Ishikawa (cell line): Measurements from ENCODE around the gene MAEA.

Source experiments
- CEBPB ChIP-seq: IDR thresholded peaks from 2 replicates; pipeline ENCODE4 v1.6.1; 2012
- CREB1 ChIP-seq: IDR thresholded peaks from 2 replicates; pipeline ENCODE4 v1.6.1; 2012; ENCODE audit warnings: low read depth
- EGR1 ChIP-seq: IDR thresholded peaks from 2 replicates; pipeline ENCODE4 v1.6.1; 2012
- EP300 ChIP-seq: IDR thresholded peaks from 2 replicates; pipeline ENCODE4 v1.6.1; 2012; ENCODE audit warnings: borderline replicate concordance
- FOXM1 ChIP-seq: IDR thresholded peaks from 2 replicates; pipeline ENCODE4 v1.6.1; 2012; ENCODE audit warnings: low read depth, borderline replicate concordance
- NFIC ChIP-seq: IDR thresholded peaks from 2 replicates; pipeline ENCODE4 v1.6.1; 2012
- RAD21 ChIP-seq: IDR thresholded peaks from 2 replicates; pipeline ENCODE4 v1.6.1; 2012; ENCODE audit warnings: low read depth
- TAF1 ChIP-seq: IDR thresholded peaks from 2 replicates; pipeline ENCODE4 v1.6.1; 2012; ENCODE audit warnings: low read depth, mild to moderate bottlenecking
- TCF12 ChIP-seq: IDR thresholded peaks from 2 replicates; pipeline ENCODE4 v1.6.1; 2012; ENCODE audit warnings: low read depth
- TEAD4 ChIP-seq: IDR thresholded peaks from 2 replicates; pipeline ENCODE4 v1.6.1; 2012
- YY1 ChIP-seq: IDR thresholded peaks from 2 replicates; pipeline ENCODE4 v1.6.1; 2012; ENCODE audit warnings: low read depth
- ZBTB7A ChIP-seq: IDR thresholded peaks from 2 replicates; pipeline ENCODE4 v1.6.1; 2012; ENCODE audit warnings: low read depth
- TF ChIP-seq, protein P1 (sequence below): IDR thresholded peaks from 2 replicates; pipeline ENCODE4 v1.6.1; 2012
- TF ChIP-seq, protein P2 (sequence below): IDR thresholded peaks from 2 replicates; pipeline ENCODE4 v1.6.1; 2012
- TF ChIP-seq, protein P3 (sequence below): IDR thresholded peaks from 2 replicates; pipeline ENCODE4 v1.6.1; 2012; ENCODE audit warnings: low read depth, mild to moderate bottlenecking

The MAEA gene

DNA sequence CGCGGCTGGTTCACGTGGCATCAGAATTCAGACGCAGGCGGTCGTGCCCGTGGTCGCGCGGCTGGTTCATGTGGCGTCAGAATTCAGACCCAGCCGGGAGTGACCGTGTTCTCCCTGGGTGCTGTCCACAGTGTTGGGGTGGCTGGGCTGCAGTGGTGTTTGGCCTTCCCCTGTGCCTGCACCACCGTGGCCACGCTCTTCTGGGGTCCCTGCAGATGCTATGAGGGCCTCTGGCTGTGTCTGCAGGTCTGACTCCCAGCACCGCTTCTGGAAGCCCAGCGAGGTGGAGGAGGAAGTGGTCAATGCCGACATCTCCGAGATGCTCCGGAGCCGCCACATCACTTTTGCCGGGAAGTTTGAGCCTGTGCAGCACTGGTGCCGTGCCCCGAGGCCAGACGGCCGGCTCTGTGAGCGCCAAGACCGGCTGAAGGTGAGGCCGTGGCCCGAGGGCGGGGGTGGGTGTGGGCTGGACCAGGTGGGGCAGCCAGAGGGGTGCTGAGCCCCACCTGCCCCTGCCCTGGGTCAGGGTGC lies 90.2 kb downstream of the MAEA start:
- no peak for TF ChIP-seq NFIC
- no peak for TF ChIP-seq CREB1
- TF ChIP-seq, protein P1, sequence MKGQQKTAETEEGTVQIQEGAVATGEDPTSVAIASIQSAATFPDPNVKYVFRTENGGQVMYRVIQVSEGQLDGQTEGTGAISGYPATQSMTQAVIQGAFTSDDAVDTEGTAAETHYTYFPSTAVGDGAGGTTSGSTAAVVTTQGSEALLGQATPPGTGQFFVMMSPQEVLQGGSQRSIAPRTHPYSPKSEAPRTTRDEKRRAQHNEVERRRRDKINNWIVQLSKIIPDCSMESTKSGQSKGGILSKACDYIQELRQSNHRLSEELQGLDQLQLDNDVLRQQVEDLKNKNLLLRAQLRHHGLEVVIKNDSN, result no peak
- no peak for TF ChIP-seq TCF12
- TF ChIP-seq FOXM1, result no peak
- TF ChIP-seq TAF1, result no peak
- no peak for TF ChIP-seq RAD21
- TF ChIP-seq ZBTB7A, result no peak
- TF ChIP-seq CEBPB, result no peak
- no peak for TF ChIP-seq TEAD4
- no peak for TF ChIP-seq EP300
- TF ChIP-seq YY1, result no peak
- no peak for TF ChIP-seq EGR1

DNA sequence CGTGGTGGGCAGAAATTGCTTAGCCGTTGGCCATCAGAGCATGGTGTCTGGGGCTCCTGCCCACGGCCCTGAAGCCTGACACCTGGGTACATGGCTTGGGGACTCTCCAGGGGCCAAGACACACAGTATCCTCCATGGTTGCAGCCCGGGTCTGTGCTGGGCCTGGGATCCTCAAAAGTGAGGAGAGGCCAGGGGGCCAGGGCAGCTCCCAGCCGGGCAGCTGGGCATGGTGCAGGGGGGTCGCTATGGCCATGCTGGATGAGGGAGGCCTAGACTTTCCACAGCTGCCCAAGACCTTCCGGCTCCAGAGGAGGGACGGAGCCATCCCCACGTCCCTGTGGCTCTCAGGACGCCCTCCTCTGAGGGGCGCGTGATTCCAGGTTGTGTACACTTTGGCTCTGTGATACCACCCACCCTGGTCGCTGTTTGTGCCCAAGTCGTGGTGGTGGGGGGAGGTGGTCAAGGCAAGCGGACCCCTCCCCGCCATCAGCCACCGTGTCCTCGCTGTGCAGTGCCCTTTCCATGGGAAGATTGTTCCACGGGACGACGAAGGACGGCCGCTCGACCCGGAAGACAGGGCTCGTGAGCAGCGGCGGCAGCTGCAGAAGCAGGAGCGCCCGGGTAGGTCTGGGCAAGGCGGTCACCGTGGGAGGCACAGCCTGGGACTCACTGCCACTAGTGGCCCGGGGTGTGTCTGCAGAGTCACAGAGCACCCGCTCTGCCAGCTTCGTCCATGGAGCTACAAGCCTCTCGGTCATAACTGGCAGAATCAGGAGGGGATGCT lies 90.9 kb downstream of the MAEA start:
- TF ChIP-seq CEBPB (no peak), EGR1 (no peak), RAD21 (no peak), EP300 (no peak), TAF1 (no peak), FOXM1 (no peak), ZBTB7A (no peak), YY1 (no peak), TEAD4 (no peak), CREB1 (no peak), TCF12 (no peak), NFIC (no peak)
- TF ChIP-seq, protein P2, sequence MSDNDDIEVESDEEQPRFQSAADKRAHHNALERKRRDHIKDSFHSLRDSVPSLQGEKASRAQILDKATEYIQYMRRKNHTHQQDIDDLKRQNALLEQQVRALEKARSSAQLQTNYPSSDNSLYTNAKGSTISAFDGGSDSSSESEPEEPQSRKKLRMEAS, result no peak
- TF ChIP-seq, protein P1, result no peak
- TF ChIP-seq, protein P3, sequence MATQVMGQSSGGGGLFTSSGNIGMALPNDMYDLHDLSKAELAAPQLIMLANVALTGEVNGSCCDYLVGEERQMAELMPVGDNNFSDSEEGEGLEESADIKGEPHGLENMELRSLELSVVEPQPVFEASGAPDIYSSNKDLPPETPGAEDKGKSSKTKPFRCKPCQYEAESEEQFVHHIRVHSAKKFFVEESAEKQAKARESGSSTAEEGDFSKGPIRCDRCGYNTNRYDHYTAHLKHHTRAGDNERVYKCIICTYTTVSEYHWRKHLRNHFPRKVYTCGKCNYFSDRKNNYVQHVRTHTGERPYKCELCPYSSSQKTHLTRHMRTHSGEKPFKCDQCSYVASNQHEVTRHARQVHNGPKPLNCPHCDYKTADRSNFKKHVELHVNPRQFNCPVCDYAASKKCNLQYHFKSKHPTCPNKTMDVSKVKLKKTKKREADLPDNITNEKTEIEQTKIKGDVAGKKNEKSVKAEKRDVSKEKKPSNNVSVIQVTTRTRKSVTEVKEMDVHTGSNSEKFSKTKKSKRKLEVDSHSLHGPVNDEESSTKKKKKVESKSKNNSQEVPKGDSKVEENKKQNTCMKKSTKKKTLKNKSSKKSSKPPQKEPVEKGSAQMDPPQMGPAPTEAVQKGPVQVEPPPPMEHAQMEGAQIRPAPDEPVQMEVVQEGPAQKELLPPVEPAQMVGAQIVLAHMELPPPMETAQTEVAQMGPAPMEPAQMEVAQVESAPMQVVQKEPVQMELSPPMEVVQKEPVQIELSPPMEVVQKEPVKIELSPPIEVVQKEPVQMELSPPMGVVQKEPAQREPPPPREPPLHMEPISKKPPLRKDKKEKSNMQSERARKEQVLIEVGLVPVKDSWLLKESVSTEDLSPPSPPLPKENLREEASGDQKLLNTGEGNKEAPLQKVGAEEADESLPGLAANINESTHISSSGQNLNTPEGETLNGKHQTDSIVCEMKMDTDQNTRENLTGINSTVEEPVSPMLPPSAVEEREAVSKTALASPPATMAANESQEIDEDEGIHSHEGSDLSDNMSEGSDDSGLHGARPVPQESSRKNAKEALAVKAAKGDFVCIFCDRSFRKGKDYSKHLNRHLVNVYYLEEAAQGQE, result no peak

DNA sequence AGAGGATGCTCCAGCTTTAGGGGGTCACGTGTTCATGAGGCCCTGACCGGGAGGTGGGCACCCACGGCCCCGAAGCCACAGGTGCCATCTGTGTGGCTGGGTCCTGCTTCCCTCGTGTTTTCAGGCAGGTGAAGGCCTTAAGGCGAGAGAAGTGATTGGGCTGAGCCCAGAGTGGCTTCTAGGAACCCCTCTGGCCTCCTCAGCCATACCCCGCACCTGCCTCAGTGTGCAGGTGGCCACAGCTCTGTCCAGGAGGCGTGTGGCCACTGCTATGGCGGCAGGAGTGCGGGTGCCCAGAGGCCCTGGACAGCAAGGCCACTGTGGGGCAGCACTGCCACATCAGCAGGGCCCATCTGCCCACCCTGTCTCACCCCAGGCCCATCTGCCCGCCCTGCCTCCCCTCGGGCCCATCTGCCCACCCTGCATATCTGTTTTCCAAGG lies 91.5 kb downstream of the MAEA start:
- TF ChIP-seq FOXM1 (no peak), NFIC (no peak), EP300 (no peak), TAF1 (no peak), YY1 (no peak), TCF12 (no peak), CREB1 (no peak), RAD21 (no peak), EGR1 (no peak), ZBTB7A (no peak), CEBPB (no peak), TEAD4 (no peak)
- TF ChIP-seq, protein P1, result no peak
- TF ChIP-seq, protein P3, result no peak
- TF ChIP-seq, protein P2, result no peak

DNA sequence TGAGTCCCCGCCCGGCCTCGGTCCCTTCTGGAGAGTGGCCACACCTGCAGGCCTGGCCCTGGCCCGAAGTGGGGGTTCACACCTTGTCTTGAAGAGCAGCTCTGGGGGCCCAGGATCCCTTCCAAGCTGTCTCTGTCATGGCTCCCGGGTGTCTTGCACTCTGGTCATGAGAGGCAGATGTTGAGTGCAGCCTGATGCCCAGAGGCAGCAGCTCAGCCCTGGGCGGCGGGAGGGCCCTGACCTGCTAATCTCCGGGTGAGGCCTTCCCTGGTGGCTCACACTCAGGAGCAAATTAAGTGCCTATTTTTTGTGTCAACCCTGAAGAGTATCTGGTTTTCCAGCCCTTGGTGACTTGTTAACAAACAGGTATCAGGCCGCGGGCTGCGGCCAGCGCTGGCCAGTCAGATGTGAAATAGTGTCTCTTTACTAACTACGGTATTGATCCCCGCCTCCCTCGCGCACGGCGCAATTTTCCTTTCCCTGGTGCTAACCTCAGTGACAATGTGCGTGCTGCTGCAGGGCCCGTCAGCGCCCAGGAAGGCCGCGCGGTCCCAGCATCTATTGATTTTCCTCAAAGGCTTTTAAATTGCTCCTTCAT lies 92.4 kb downstream of the MAEA start:
- no peak for TF ChIP-seq TAF1
- TF ChIP-seq YY1, result no peak
- TF ChIP-seq NFIC, result no peak
- TF ChIP-seq FOXM1, result no peak
- no peak for TF ChIP-seq TEAD4
- TF ChIP-seq, protein P2, result no peak
